K562 (cell line): Measurements from ENCODE around the gene CTCF. TPM values are rescaled to one million over a fixed set of nuclear protein-coding genes. Genes with fewer than 3 reads are reported as not detected.

Experiments used
- ATAC-seq: fragments of 200-7000 bp; cut with Tn5 transposase; 3 replicates; pipeline ENCODE4 v1.9.1; 2020; ENCODE audit warnings: moderate library complexity
- BruUV-seq: library from RNA; stranded (reverse); fragments of 400-500 nt; replicated peaks from 2 replicates; lab custom pipeline; 2021; lab: Mats Ljungman, UMichigan
- CTCF ChIA-PET: fragments of 300-600 bp; formaldehyde crosslinking; extraction: SDS; loops from one replicate; lab custom pipeline; 2021; ENCODE audit warnings: low intra/inter-chr PET ratio; lab: Yijun Ruan, JAX
- POLR2A ChIA-PET: fragments of 300-600, 350-650 bp; sonication (Branson Sonifier 250); formaldehyde crosslinking; extraction: SDS; loops from one replicate; lab custom pipeline; 2021; ENCODE audit warnings: antibody characterized with exemption, inconsistent platforms; lab: Yijun Ruan, JAX
- DNase-seq, 4 experiments: peaks; one replicate each; pipeline versions ENCODE4 v3.0.0 to v3.0.0-alpha.2; 2011 to 2018; ENCODE audit warnings: low spot score in 3 of 4, mixed read lengths in 3 of 4; ENCODE audit errors: extremely low read depth in 1 of 4
- FAIRE-seq: peaks from 2 replicates; lab custom pipeline; 2011; peaks lifted over from hg19 to GRCh38; lab: Jason Lieb, UNC
- H2AFZ ChIP-seq: 2 replicates; pipeline ENCODE4 v1.6.0; 2011; ENCODE audit warnings: low read depth, low read length, control low read depth, inconsistent platforms
- H3K27ac ChIP-seq: fragments of 200-600 bp; 3 replicates; pipeline ENCODE4 v1.8.0; 2011; ENCODE audit warnings: low read depth, mild to moderate bottlenecking, control low read depth, inconsistent platforms, low read length, moderate library complexity, mixed read lengths; ENCODE audit errors: extremely low read depth
- H3K27me3 ChIP-seq, 2 experiments: fragments of 300-600 bp in 1 of 2; 2 replicates in 1 of 2; 3 replicates in 1 of 2; pipeline versions ENCODE4 v1.6.0 to v1.8.0; 2011; ENCODE audit warnings: inconsistent platforms in 2 of 2, low read length in 2 of 2, mild to moderate bottlenecking in 1 of 2, mixed read lengths in 1 of 2, moderate library complexity in 1 of 2; ENCODE audit not compliant: control insufficient read depth in 2 of 2, insufficient read depth in 2 of 2
- H3K36me3 ChIP-seq: fragments of 300-600 bp; 3 replicates; pipeline ENCODE4 v1.8.0; 2011; ENCODE audit warnings: mild to moderate bottlenecking, low read length, inconsistent platforms; ENCODE audit not compliant: control insufficient read depth, insufficient read depth
- H3K4me1 ChIP-seq, 2 experiments: fragments of 200-600 bp in 1 of 2; replicated peaks in 1 of 2; 2 replicates in 1 of 2; 3 replicates in 1 of 2; pipeline versions ENCODE4 v1.5.1 to v1.8.0; 2011; ENCODE audit warnings: inconsistent platforms in 2 of 2, low read length in 2 of 2, mild to moderate bottlenecking in 1 of 2, mixed read lengths in 1 of 2, moderate library complexity in 1 of 2; ENCODE audit not compliant: control insufficient read depth in 2 of 2, insufficient read depth in 2 of 2
- H3K4me2 ChIP-seq: 2 replicates; pipeline ENCODE4 v1.6.1; 2011; ENCODE audit warnings: low read length, control low read depth, inconsistent platforms, mixed read lengths; ENCODE audit not compliant: insufficient read depth
- H3K4me3 ChIP-seq: fragments of 200-600 bp; sonication (generic), shearing (Covaris generic); 2 replicates; pipeline ENCODE4 v1.5.1; 2016; ENCODE audit warnings: control low read depth, inconsistent platforms
- H3K79me2 ChIP-seq: fragments of 200-600 bp; 3 replicates; pipeline ENCODE4 v1.8.0; 2011; ENCODE audit warnings: low read length, inconsistent platforms; ENCODE audit not compliant: control insufficient read depth, insufficient read depth
- H3K9ac ChIP-seq, 2 experiments: 2 replicates each; pipeline versions ENCODE4 v1.6.0 to v1.6.1; 2011; ENCODE audit warnings: low read depth in 2 of 2, low read length in 2 of 2, control low read depth in 1 of 2, inconsistent platforms in 1 of 2, mild to moderate bottlenecking in 1 of 2, mixed read lengths in 1 of 2; ENCODE audit not compliant: insufficient read depth in 1 of 2
- H3K9me1 ChIP-seq: one replicate; pipeline ENCODE4 v1.6.0; 2011; ENCODE audit warnings: inconsistent platforms, mild to moderate bottlenecking, low read length, moderate library complexity; ENCODE audit not compliant: control insufficient read depth, insufficient read depth
- H3K9me3 ChIP-seq: replicated peaks from 2 replicates; pipeline ENCODE4 v1.5.1; 2011; ENCODE audit warnings: low read depth, low read length, inconsistent platforms; ENCODE audit not compliant: control insufficient read depth, insufficient read depth
- H4K20me1 ChIP-seq: replicated peaks from 2 replicates; pipeline ENCODE4 v1.6.1; 2011; ENCODE audit warnings: low read length, inconsistent platforms, mixed read lengths; ENCODE audit not compliant: control insufficient read depth, insufficient read depth
- POLR2G ChIP-seq: fragments of 200-400 bp; formaldehyde crosslinking; IDR thresholded peaks from 2 replicates; pipeline ENCODE4 v1.6.1; 2017; ENCODE audit warnings: low read depth, mild to moderate bottlenecking, antibody characterized with exemption, low read length, moderate library complexity
- PREB ChIP-seq: sonication (generic); formaldehyde crosslinking; IDR thresholded peaks from 2 replicates; pipeline ENCODE4 v1.8.1; 2023; ENCODE audit warnings: mild to moderate bottlenecking, missing genetic modification reagents
- RBFOX2 ChIP-seq: fragments of 200-400 bp; formaldehyde crosslinking; IDR thresholded peaks from 2 replicates; pipeline ENCODE4 v1.6.1; 2017; ENCODE audit warnings: low read depth, mild to moderate bottlenecking, low read length, moderate library complexity
- RERE ChIP-seq: sonication (generic); formaldehyde crosslinking; IDR thresholded peaks from 2 replicates; pipeline ENCODE4 v1.8.0; 2023; ENCODE audit warnings: missing genetic modification reagents, mild to moderate bottlenecking, borderline replicate concordance
- WGBS: fragments of 100-300 bp; shearing (Covaris generic); methylation state at CpG from one replicate; pipeline ENCODE4 v1.1.6; 2016; ENCODE audit warnings: low coverage, mixed read lengths; ENCODE audit not compliant: insufficient coverage; ENCODE audit errors: missing lambda C conversion rate; 5-methylcytosine and 5-hydroxymethylcytosine counted together
- in situ Hi-C: fragments of 300-500 bp; cut with MboI; formaldehyde crosslinking; loops from 4 replicates; pipeline ENCODE4 v1.15.0; 2018; ENCODE audit warnings: inconsistent platforms, mixed read lengths
- intact Hi-C: fragments of 100-400 bp; cut with micrococcal nuclease; formaldehyde crosslinking; loops from 2 replicates; pipeline ENCODE4 v1.14.2; 2022
- polyA plus RNA-seq, 8 experiments: library from polyadenylated mRNA; depleted of rRNA in 4 of 8; stranded (reverse) in 5 of 8; unstranded in 3 of 8; fragments of >200 nt; fragmentation: Nextera tagmentation in 2 of 8; fragmentation: Illumina TruSeq in 1 of 8; extraction: Ambion mirVana in 2 of 8; extraction: Trizol in 1 of 8; gene quantifications; 2 replicates each; pipeline versions ENCODE4 v1.2.1 to v1.2.3, GENCODE V29; 2011 to 2014; ENCODE audit warnings: inconsistent platforms in 1 of 8, missing spikeins in 1 of 8
- total RNA-seq, 7 experiments: library from RNA; depleted of rRNA in 6 of 7; stranded (reverse); fragments of >200 nt in 6 of 7; fragmentation: Illumina TruSeq in 2 of 7; extraction: Trizol in 2 of 7; gene quantifications; 2 replicates each; pipeline versions ENCODE4 v1.2.1 to v1.2.3, GENCODE V29; 2011 to 2021; ENCODE audit warnings: low replicate concordance in 1 of 7

CTCF gene
- total and polyA plus RNA-seq, 9 of the 15 experiments (the other 6 are each of a cell fraction or from before 2014, with no cell fraction given): 7.8 to 49.2 (median 33.9) TPM

GRCh38 chr16:67547423-67548264 lies 14.7 kb upstream of the CTCF start:
- H3K9me3 ChIP-seq: no peaks in the 10 kb centered on the region
- ChIA-PET CTCF (interaction anchor here (0.6 to 3.5 kb wide), 4 partner anchors 26 to 772 kb away, joined by 3 to 32 read pairs (median 3); partner anchors contain the start of gene CARMIL2), POLR2A (interaction anchor here (0.6 to 3.7 kb wide), 3 partner anchors 9 to 95 kb away, joined by 3 to 24 read pairs (median 8); partner anchors contain the start of gene CTCF)
- ATAC-seq: no peak
- no peak overlapping the region for H3K27ac ChIP-seq
- peaks cover 5% of the 10 kb centered on the region; the same call in 1 of the 2 replicates for H4K20me1 ChIP-seq
- no peak overlapping the region for H3K4me3 ChIP-seq
- no peaks in the 10 kb centered on the region for H3K27me3 ChIP-seq
- no TSS peak for BruUV-seq
- peak overlapping the region in 1 of 2 experiments; percentile 77; a peak in 2 of 4 replicates for H3K9ac ChIP-seq
- FAIRE-seq: no peak
- intact Hi-C loops (loop anchor here (1.0 kb wide), 1 partner anchor 97 kb away; no protein-coding TSS in a partner anchor), in situ Hi-C loops (no loop called here)
- no peaks in the 10 kb centered on the region for H3K9me1 ChIP-seq
- WGBS: 64% methylated on average over 15 of the region's 16 CpGs
- DNase-seq: no peak
- H3K36me3 ChIP-seq: peaks cover 35% of the 10 kb centered on the region; the same call in 1 of the 3 replicates
- no peak overlapping the region for H2AFZ ChIP-seq
- H3K79me2 ChIP-seq: no peaks in the 10 kb centered on the region
- no peak overlapping the region for H3K4me2 ChIP-seq
- TF ChIP-seq POLR2G: peak; percentile 50
- TF ChIP-seq RERE (CRISPR knock-in tag): no peak
- TF ChIP-seq PREB (CRISPR knock-in tag): no peak
- TF ChIP-seq RBFOX2: 0 out of 2 replicates have a peak, but pooled peaks have one; percentile 27
- peaks cover 0 to 23% of the 10 kb centered on the region in 2 experiments; a peak in 2 of 5 replicates for H3K4me1 ChIP-seq
